Thyroid gland (tissue), 4 donors: ENCODE measurements around the gene GAPVD1.

Experiments used
- CTCF ChIP-seq, 6 experiments: fragments of 200-600 bp in 3 of 6; fragments of 450-650 bp in 3 of 6; sonication (generic) in 3 of 6; IDR thresholded peaks; one replicate each; pipeline ENCODE4 v1.5.1; 2016 to 2019; ENCODE audit warnings: antibody characterized with exemption in 6 of 6, mild to moderate bottlenecking in 2 of 6, inconsistent platforms in 1 of 6, moderate library complexity in 1 of 6
- POLR2A ChIP-seq, 2 donors: fragments of 450-650 bp; IDR thresholded peaks; one replicate each; pipeline ENCODE4 v1.6.1; 2017; ENCODE audit warnings: antibody characterized with exemption in 2 of 2, mild to moderate bottlenecking in 2 of 2, moderate library complexity in 1 of 2

- TF ChIP-seq CTCF (IDR thresholded peaks at IDR 0.05), result no peak
- TF ChIP-seq POLR2A (IDR thresholded peaks at IDR 0.05), result no peak
Observed at GRCh38 chr9:125366676-125367075, 105.0 kb downstream of the GAPVD1 start.
